Naive thymus-derived CD4-positive, alpha-beta T cell (primary cell): ENCODE data around the gene AGAP1. TPM values are rescaled to one million over a fixed set of nuclear protein-coding genes. Genes with fewer than 3 reads are reported as not detected.
"Not testable (repeated sequence)": the region's sequence is repeated elsewhere in the genome, so short reads cannot be mapped to it uniquely, and the experiment has no call there.

Source experiments
- ATAC-seq: fragments of 150-1000 bp; cut with Tn5 transposase; 2 replicates; pipeline ENCODE4 v1.10.0; 2021; ENCODE audit warnings: mild to moderate bottlenecking, moderate library complexity
- CTCF ChIA-PET: fragments of 350-600 bp; sonication (Branson Sonifier 250); formaldehyde crosslinking; loops from one replicate; lab custom pipeline; 2021; ENCODE audit warnings: antibody characterized with exemption; lab: Charles Lee
- POLR2A ChIA-PET: fragments of 350-600 bp; sonication (Branson Sonifier 250); formaldehyde crosslinking; loops from one replicate; lab custom pipeline; 2021; ENCODE audit warnings: antibody characterized with exemption, inconsistent platforms; lab: Charles Lee
- DNase-seq, 9 donors: peaks; one replicate each; pipeline versions ENCODE4 v3.0.0 to v3.0.0-alpha.2; 2020 to 2022; ENCODE audit warnings: mixed read lengths in 1 of 9
- H3K27ac ChIP-seq: one replicate; pipeline ENCODE4 v1.7.0; 2013; ENCODE audit warnings: mild to moderate bottlenecking, low read depth, low read length, moderate library complexity
- H3K27me3 ChIP-seq, 2 donors: one replicate each; pipeline ENCODE4 v1.7.0; 2013; ENCODE audit warnings: low read length in 2 of 2, mild to moderate bottlenecking in 2 of 2, moderate library complexity in 2 of 2; ENCODE audit not compliant: control insufficient read depth in 2 of 2, insufficient read depth in 2 of 2
- H3K36me3 ChIP-seq, 3 experiments: 1 replicate in 2 of 3; 2 replicates in 1 of 3; pipeline ENCODE4 v1.7.0; 2013; ENCODE audit warnings: low read length in 3 of 3, mild to moderate bottlenecking in 3 of 3, moderate library complexity in 1 of 3; ENCODE audit not compliant: insufficient read depth in 3 of 3, control insufficient read depth in 2 of 3
- H3K4me1 ChIP-seq, 2 donors: one replicate each; pipeline ENCODE4 v1.7.0; 2013; ENCODE audit warnings: low read length in 2 of 2, mild to moderate bottlenecking in 2 of 2, moderate library complexity in 1 of 2; ENCODE audit not compliant: control insufficient read depth in 2 of 2, insufficient read depth in 2 of 2
- H3K4me3 ChIP-seq: 2 replicates; pipeline ENCODE4 v1.7.0; 2013; ENCODE audit warnings: mild to moderate bottlenecking, low read length
- H3K9me3 ChIP-seq, 3 experiments: 1 replicate in 2 of 3; 2 replicates in 1 of 3; pipeline ENCODE4 v1.7.0; 2013; ENCODE audit warnings: low read length in 3 of 3; ENCODE audit not compliant: control insufficient read depth in 2 of 3
- H3K27ac Mint-ChIP-seq, 9 donors: one replicate each; pipeline ENCODE4 v1.8.0; 2020 to 2022; ENCODE audit warnings: mixed read lengths in 9 of 9, mild to moderate bottlenecking in 8 of 9, moderate library complexity in 5 of 9, inconsistent platforms in 2 of 9
- H3K27me3 Mint-ChIP-seq, 5 donors: one replicate each; pipeline ENCODE4 v1.8.0; 2021 to 2022; ENCODE audit warnings: mixed read lengths in 5 of 5, mild to moderate bottlenecking in 1 of 5
- H3K36me3 Mint-ChIP-seq, 5 donors: one replicate each; pipeline ENCODE4 v1.8.0; 2020 to 2022; ENCODE audit warnings: mixed read lengths in 5 of 5, mild to moderate bottlenecking in 3 of 5, inconsistent platforms in 1 of 5
- H3K4me1 Mint-ChIP-seq, 7 donors: one replicate each; pipeline ENCODE4 v1.8.0; 2020 to 2022; ENCODE audit warnings: mixed read lengths in 7 of 7, mild to moderate bottlenecking in 3 of 7, inconsistent platforms in 1 of 7
- H3K4me3 Mint-ChIP-seq, 10 donors: one replicate each; pipeline ENCODE4 v1.8.0; 2020 to 2022; ENCODE audit warnings: mild to moderate bottlenecking in 10 of 10, mixed read lengths in 10 of 10, moderate library complexity in 6 of 10, inconsistent platforms in 2 of 10
- H3K9me3 Mint-ChIP-seq, 11 donors: one replicate each; pipeline ENCODE4 v1.8.0; 2020 to 2022; ENCODE audit warnings: mixed read lengths in 11 of 11, mild to moderate bottlenecking in 4 of 11, inconsistent platforms in 1 of 11, moderate library complexity in 1 of 11
- intact Hi-C, 2 donors: fragments of 100-400 bp; cut with micrococcal nuclease; formaldehyde crosslinking; loops; one replicate each; pipeline ENCODE4 v1.15.1; 2023
- polyA plus RNA-seq, 2 donors: library from polyadenylated mRNA; unstranded; fragments of 300-500 nt; fragmentation: Illumina TruSeq; gene quantifications; one replicate each; pipeline ENCODE4 v1.2.3, GENCODE V29; 2021
- total RNA-seq, 6 experiments: library from RNA in 5 of 6; stranded (reverse) in 5 of 6; gene quantifications; 1 replicate in 5 of 6; 2 replicates in 1 of 6; pipeline ENCODE4 v1.2.3 and lab custom pipeline; 2021 to 2026

AGAP1 gene
- total and polyA plus RNA-seq, 7 experiments from 2014 or later: 0.35 to 9.6 (median 0.85) TPM; not detected in 2

GRCh38 chr2:235756491-235756890 lies 262.6 kb downstream of the AGAP1 start:
- H3K4me3 ChIP-seq: no peak overlapping the region
- H3K36me3 ChIP-seq: no peaks in the 10 kb centered on the region
- Mint-ChIP-seq H3K4me3 (no peak overlapping the region), H3K4me1 (no peaks in the 10 kb centered on the region), H3K36me3 (no peaks in the 10 kb centered on the region), H3K9me3 (no peaks in the 10 kb centered on the region), H3K27ac (no peak overlapping the region), H3K27me3 (peaks cover 0 to 7% (median 0%) of the 10 kb centered on the region in 5 donors)
- ChIA-PET CTCF (interaction anchor here (0.6 to 1.3 kb wide), 2 partner anchors 10 to 838 kb away, joined by 3 read pairs; no protein-coding TSS in a partner anchor), POLR2A (interaction anchor here (0.6 kb wide), 1 partner anchor 1106 kb away, joined by 3 read pairs; no protein-coding TSS in a partner anchor)
- H3K4me1 ChIP-seq: no peaks in the 10 kb centered on the region
- no peak for ATAC-seq
- no peak overlapping the region for H3K27ac ChIP-seq
- no peaks in the 10 kb centered on the region for H3K9me3 ChIP-seq
- DNase-seq: no peak
- no peaks in the 10 kb centered on the region for H3K27me3 ChIP-seq
- intact Hi-C loops: no loop called here

GRCh38 chr2:235757212-235757611 lies 263.4 kb downstream of the AGAP1 start:
- Histone ChIP-seq H3K27me3 (no peaks in the 10 kb centered on the region), H3K4me3 (no peak overlapping the region), H3K36me3 (no peaks in the 10 kb centered on the region), H3K9me3 (no peaks in the 10 kb centered on the region), H3K4me1 (no peaks in the 10 kb centered on the region), H3K27ac (no peak overlapping the region)
- DNase-seq (no peak), ATAC-seq (no peak)
- Mint-ChIP-seq H3K9me3 (peaks cover 0 to 1% (median 0%) of the 10 kb centered on the region in 11 donors), H3K27ac (no peak overlapping the region), H3K27me3 (peaks cover 0 to 3% (median 0%) of the 10 kb centered on the region in 5 donors), H3K4me1 (no peaks in the 10 kb centered on the region), H3K4me3 (no peak overlapping the region), H3K36me3 (no peaks in the 10 kb centered on the region)
- intact Hi-C loops: no loop called here
- POLR2A ChIA-PET: no interaction called here
- CTCF ChIA-PET: interaction anchor here (1.3 kb wide), 1 partner anchor 9 kb away, joined by 3 read pairs; no protein-coding TSS in a partner anchor

GRCh38 chr2:235757640-235758039 lies 263.8 kb downstream of the AGAP1 start:
- intact Hi-C loops: no loop called here
- no peaks in the 10 kb centered on the region for H3K36me3 ChIP-seq
- Mint-ChIP-seq H3K4me1 (no peaks in the 10 kb centered on the region), H3K27me3 (peaks cover 0 to 8% (median 0%) of the 10 kb centered on the region in 5 donors), H3K4me3 (no peak overlapping the region), H3K36me3 (no peaks in the 10 kb centered on the region), H3K9me3 (peaks cover 0 to 2% (median 0%) of the 10 kb centered on the region in 11 donors), H3K27ac (no peak overlapping the region)
- no peaks in the 10 kb centered on the region for H3K27me3 ChIP-seq
- ATAC-seq (no peak), DNase-seq (no peak)
- ChIA-PET CTCF (interaction anchor here (0.6 kb wide), 1 partner anchor 109 kb away, joined by 3 read pairs; no protein-coding TSS in a partner anchor), POLR2A (no interaction called here)
- H3K4me1 ChIP-seq: no peaks in the 10 kb centered on the region
- no peak overlapping the region for H3K4me3 ChIP-seq
- H3K9me3 ChIP-seq: no peaks in the 10 kb centered on the region
- no peak overlapping the region for H3K27ac ChIP-seq

- ChIA-PET POLR2A (no interaction called here), CTCF (no interaction called here)
- Mint-ChIP-seq H3K27ac (no peak overlapping the region), H3K9me3 (peaks cover 0 to 2% (median 0%) of the 10 kb centered on the region in 11 donors), H3K27me3 (peaks cover 0 to 11% (median 5%) of the 10 kb centered on the region in 5 donors), H3K4me3 (no peak overlapping the region), H3K36me3 (no peaks in the 10 kb centered on the region), H3K4me1 (peaks cover 0 to 4% (median 0%) of the 10 kb centered on the region in 7 donors)
- H3K9me3 ChIP-seq: no peaks in the 10 kb centered on the region
- ATAC-seq (no peak), DNase-seq (no peak)
- H3K27ac ChIP-seq: no peak overlapping the region
- intact Hi-C loops: loop anchor here in 1 of 2 donors (10.0 kb wide), 1 partner anchor 1312 kb away; no protein-coding TSS in a partner anchor
- no peaks in the 10 kb centered on the region for H3K4me1 ChIP-seq
- no peak overlapping the region for H3K4me3 ChIP-seq
- H3K36me3 ChIP-seq: no peaks in the 10 kb centered on the region
- no peaks in the 10 kb centered on the region for H3K27me3 ChIP-seq
Measured at GRCh38 chr2:235762832-235763598, 269.2 kb downstream of the AGAP1 start.

- H3K4me1 ChIP-seq: no peaks in the 10 kb centered on the region
- H3K4me1 Mint-ChIP-seq: peaks cover 0 to 4% (median 0%) of the 10 kb centered on the region in 7 donors
- ATAC-seq (no peak), DNase-seq (no peak)
- H3K4me3 Mint-ChIP-seq: no peak overlapping the region
- ChIA-PET POLR2A (no interaction called here), CTCF (no interaction called here)
- peak overlapping the region in 1 of 9 donors; percentile 20 for H3K27ac Mint-ChIP-seq
- no peaks in the 10 kb centered on the region for H3K36me3 Mint-ChIP-seq
- peaks cover 0 to 2% (median 0%) of the 10 kb centered on the region in 11 donors for H3K9me3 Mint-ChIP-seq
- H3K9me3 ChIP-seq: no peaks in the 10 kb centered on the region
- no peaks in the 10 kb centered on the region for H3K27me3 ChIP-seq
- no peak overlapping the region for H3K27ac ChIP-seq
- no peak overlapping the region for H3K4me3 ChIP-seq
- H3K27me3 Mint-ChIP-seq: peaks cover 0 to 13% (median 5%) of the 10 kb centered on the region in 5 donors
- intact Hi-C loops: loop anchor here in 1 of 2 donors (10.0 kb wide), 1 partner anchor 1311 kb away; no protein-coding TSS in a partner anchor
- no peaks in the 10 kb centered on the region for H3K36me3 ChIP-seq
Measured at GRCh38 chr2:235763816-235764215, 270.0 kb downstream of the AGAP1 start.

- CTCF ChIA-PET, DNase-seq, H3K4me3 ChIP-seq, H3K4me1 ChIP-seq, H3K4me1 Mint-ChIP-seq, H3K4me3 Mint-ChIP-seq, ATAC-seq, H3K27ac ChIP-seq, POLR2A ChIA-PET, H3K9me3 ChIP-seq, H3K27ac Mint-ChIP-seq, H3K36me3 Mint-ChIP-seq, H3K9me3 Mint-ChIP-seq, H3K36me3 ChIP-seq, H3K27me3 ChIP-seq: not testable (repeated sequence)
- intact Hi-C loops: loop anchor here in 1 of 2 donors (10.0 kb wide), 1 partner anchor 1310 kb away; no protein-coding TSS in a partner anchor
- H3K27me3 Mint-ChIP-seq: peaks cover 0 to 13% (median 5%) of the 10 kb centered on the region in 5 donors
Measured at GRCh38 chr2:235764478-235764877, 270.6 kb downstream of the AGAP1 start.
